Endothelial cell of umbilical vein (primary cell): ENCODE data around the gene KLK2. TPM values are rescaled to one million over a fixed set of nuclear protein-coding genes. Genes with fewer than 3 reads are reported as not detected.

Experiments used
- BruUV-seq: library from RNA; stranded (reverse); fragments of 400-500 nt; replicated peaks from 2 replicates; lab custom pipeline; 2021; lab: Mats Ljungman, UMichigan
- CTCF ChIA-PET: fragments of 300-600, 350-600 bp; sonication (Branson Sonifier 250); formaldehyde crosslinking; loops from one replicate; lab custom pipeline; 2021; ENCODE audit warnings: antibody characterized with exemption, inconsistent platforms; lab: Charles Lee
- POLR2A ChIA-PET: fragments of 300-600, 350-600 bp; sonication (Branson Sonifier 250); formaldehyde crosslinking; loops from one replicate; lab custom pipeline; 2021; ENCODE audit warnings: antibody characterized with exemption, inconsistent platforms; lab: Charles Lee
- DNase-seq: peaks from one replicate; pipeline ENCODE4 v3.0.0-alpha.2; 2011; ENCODE audit warnings: low read depth, low spot score
- FAIRE-seq: peaks from 2 replicates; lab custom pipeline; 2011; peaks lifted over from hg19 to GRCh38; lab: Jason Lieb, UNC
- H2AFZ ChIP-seq: 2 replicates; pipeline ENCODE4 v1.6.0; 2012; ENCODE audit warnings: low read depth, low read length, control low read depth, inconsistent platforms
- H3K27ac ChIP-seq: 2 replicates; pipeline ENCODE4 v1.5.1; 2011; ENCODE audit warnings: low read depth, mild to moderate bottlenecking, control low read depth, low read length, moderate library complexity; ENCODE audit not compliant: insufficient read depth
- H3K27me3 ChIP-seq, 2 experiments: 2 replicates each; pipeline versions ENCODE4 v1.6.0 to v1.6.1; 2011; ENCODE audit warnings: low read length in 2 of 2, mixed read lengths in 1 of 2; ENCODE audit not compliant: control insufficient read depth in 2 of 2, insufficient read depth in 2 of 2
- H3K36me3 ChIP-seq, 2 experiments: 2 replicates in 1 of 2; 3 replicates in 1 of 2; pipeline ENCODE4 v1.5.1; 2011; ENCODE audit warnings: low read length in 2 of 2, mild to moderate bottlenecking in 1 of 2, moderate library complexity in 1 of 2; ENCODE audit not compliant: control insufficient read depth in 2 of 2, insufficient read depth in 2 of 2; ENCODE audit errors: extremely low read depth in 1 of 2
- H3K4me1 ChIP-seq: 3 replicates; pipeline ENCODE4 v1.5.1; 2011; ENCODE audit warnings: mild to moderate bottlenecking, low read length; ENCODE audit not compliant: control insufficient read depth, insufficient read depth; ENCODE audit errors: extremely low read depth
- H3K4me2 ChIP-seq: 2 replicates; pipeline ENCODE4 v1.6.1; 2011; ENCODE audit warnings: low read length, control low read depth, mixed read lengths; ENCODE audit not compliant: insufficient read depth
- H3K4me3 ChIP-seq, 3 experiments: fragments of 200-600 bp in 1 of 3; sonication (generic), shearing (Covaris generic) in 1 of 3; replicated peaks in 1 of 3; 2 replicates each; pipeline ENCODE4 v1.5.1; 2011 to 2016; ENCODE audit warnings: control low read depth in 3 of 3, low read length in 3 of 3, mild to moderate bottlenecking in 2 of 3, inconsistent platforms in 1 of 3, low read depth in 1 of 3, moderate library complexity in 1 of 3; ENCODE audit not compliant: insufficient read depth in 1 of 3
- H3K79me2 ChIP-seq: 2 replicates; pipeline ENCODE4 v1.6.0; 2012; ENCODE audit warnings: low read length, inconsistent platforms; ENCODE audit not compliant: control insufficient read depth, insufficient read depth
- H3K9ac ChIP-seq: replicated peaks from 2 replicates; pipeline ENCODE3; 2011; ENCODE audit warnings: low read length, control low read depth; ENCODE audit not compliant: insufficient read depth; ENCODE audit errors: extremely low read depth
- H3K9me1 ChIP-seq: replicated peaks from 3 replicates; pipeline ENCODE4 v1.6.0; 2011; ENCODE audit warnings: mild to moderate bottlenecking, low read length; ENCODE audit not compliant: control insufficient read depth, insufficient read depth; ENCODE audit errors: extremely low read depth
- H3K9me3 ChIP-seq: replicated peaks from 2 replicates; pipeline ENCODE4 v1.5.1; 2012; ENCODE audit warnings: low read length, inconsistent platforms; ENCODE audit not compliant: control insufficient read depth, insufficient read depth
- H4K20me1 ChIP-seq: replicated peaks from 2 replicates; pipeline ENCODE3; 2011; ENCODE audit warnings: mild to moderate bottlenecking, low read length; ENCODE audit not compliant: control insufficient read depth, insufficient read depth; ENCODE audit errors: extremely low read depth
- EZH2 ChIP-seq: IDR thresholded peaks from 2 replicates; pipeline ENCODE4 v1.6.1; 2012; ENCODE audit warnings: borderline replicate concordance, low read depth, mild to moderate bottlenecking, moderate library complexity, low read length, inconsistent platforms; ENCODE audit not compliant: severe bottlenecking
- FOS ChIP-seq: IDR thresholded peaks from 2 replicates; pipeline ENCODE4 v1.6.1; 2011; ENCODE audit warnings: mild to moderate bottlenecking, low read length, moderate library complexity, borderline replicate concordance; ENCODE audit not compliant: insufficient read depth
- GATA2 ChIP-seq: IDR thresholded peaks from 2 replicates; pipeline ENCODE4 v1.7.0; 2011; ENCODE audit warnings: low read depth, mild to moderate bottlenecking, moderate library complexity, mixed read lengths, low read length; ENCODE audit not compliant: insufficient read length, insufficient read depth
- JUN ChIP-seq: IDR thresholded peaks from 2 replicates; pipeline ENCODE4 v1.6.1; 2011; ENCODE audit warnings: borderline replicate concordance, low read depth; ENCODE audit not compliant: insufficient read length, insufficient read depth
- MYC ChIP-seq: IDR thresholded peaks from one replicate; pipeline ENCODE4 v1.6.1; 2011; ENCODE audit warnings: mild to moderate bottlenecking, low read depth, low read length
- POLR2A ChIP-seq: IDR thresholded peaks from 2 replicates; pipeline ENCODE4 v1.6.1; 2012; ENCODE audit warnings: low read depth, mild to moderate bottlenecking, control low read depth, low read length
- POLR2AphosphoS5 ChIP-seq: IDR thresholded peaks from 2 replicates; pipeline ENCODE4 v1.6.1; 2012; ENCODE audit warnings: low read depth, mild to moderate bottlenecking, control low read depth, low read length, moderate library complexity; ENCODE audit not compliant: insufficient read depth
- dilution Hi-C: fragments of 300-500 bp; cut with MboI; formaldehyde crosslinking; loops from one replicate; pipeline ENCODE4 v1.15.0; 2019; ENCODE audit warnings: low sequenced_read_pairs; ENCODE audit not compliant: extremely low pct_ligation_motif_present
- intact Hi-C: fragments of 100-400 bp; cut with micrococcal nuclease; formaldehyde crosslinking; loops from one replicate; pipeline ENCODE4 v1.10.0; 2022
- polyA plus RNA-seq, 4 experiments: library from polyadenylated mRNA; depleted of rRNA in 3 of 4; stranded (reverse) in 3 of 4; unstranded in 1 of 4; fragments of >200 nt; gene quantifications; 2 replicates each; pipeline versions ENCODE4 v1.2.1 to v1.2.3, GENCODE V29; 2011 to 2012; ENCODE audit warnings: missing spikeins in 1 of 4
- total RNA-seq: library from RNA; stranded (reverse); gene quantifications from 2 replicates; pipeline ENCODE4 v1.2.3, GENCODE V29; 2021
- TF ChIP-seq, protein P1 (sequence below): IDR thresholded peaks from 2 replicates; pipeline ENCODE4 v1.6.1; 2011; ENCODE audit not compliant: insufficient read depth, insufficient read length
- TF ChIP-seq, protein P2 (sequence below), 2 donors: IDR thresholded peaks; 1 replicate in 1 of 2; 2 replicates in 1 of 2; pipeline ENCODE4 v1.5.1; 2011; ENCODE audit warnings: low read length in 2 of 2, mild to moderate bottlenecking in 2 of 2, moderate library complexity in 2 of 2, control low read depth in 1 of 2, inconsistent platforms in 1 of 2, low read depth in 1 of 2; ENCODE audit not compliant: insufficient read depth in 1 of 2; ENCODE audit errors: extremely low read depth in 1 of 2

Gene KLK2
- total and polyA plus RNA-seq, 2 donors (not counting 3 experiments of a cell fraction or from before 2014, with no cell fraction given), result not detected

DNA sequence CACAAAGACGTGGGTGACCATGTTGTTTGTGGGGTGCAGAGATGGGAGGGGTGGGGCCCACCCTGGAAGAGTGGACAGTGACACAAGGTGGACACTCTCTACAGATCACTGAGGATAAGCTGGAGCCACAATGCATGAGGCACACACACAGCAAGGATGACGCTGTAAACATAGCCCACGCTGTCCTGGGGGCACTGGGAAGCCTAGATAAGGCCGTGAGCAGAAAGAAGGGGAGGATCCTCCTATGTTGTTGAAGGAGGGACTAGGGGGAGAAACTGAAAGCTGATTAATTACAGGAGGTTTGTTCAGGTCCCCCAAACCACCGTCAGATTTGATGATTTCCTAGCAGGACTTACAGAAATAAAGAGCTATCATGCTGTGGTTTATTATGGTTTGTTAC, 5.6 kb downstream of the KLK2 start:
- CTCF ChIA-PET, result interaction anchor here (1.0 kb wide), 1 partner anchor 10 kb away, joined by 3 read pairs; no protein-coding TSS in a partner anchor
- TF ChIP-seq GATA2, result no peak
- no peak for TF ChIP-seq FOS
- TF ChIP-seq MYC, result no peak
- TF ChIP-seq JUN, result no peak
- TF ChIP-seq POLR2AphosphoS5, result no peak
- TF ChIP-seq, protein P1, sequence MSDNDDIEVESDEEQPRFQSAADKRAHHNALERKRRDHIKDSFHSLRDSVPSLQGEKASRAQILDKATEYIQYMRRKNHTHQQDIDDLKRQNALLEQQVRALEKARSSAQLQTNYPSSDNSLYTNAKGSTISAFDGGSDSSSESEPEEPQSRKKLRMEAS, result no peak
- TF ChIP-seq POLR2A, result no peak
- TF ChIP-seq, protein P2, sequence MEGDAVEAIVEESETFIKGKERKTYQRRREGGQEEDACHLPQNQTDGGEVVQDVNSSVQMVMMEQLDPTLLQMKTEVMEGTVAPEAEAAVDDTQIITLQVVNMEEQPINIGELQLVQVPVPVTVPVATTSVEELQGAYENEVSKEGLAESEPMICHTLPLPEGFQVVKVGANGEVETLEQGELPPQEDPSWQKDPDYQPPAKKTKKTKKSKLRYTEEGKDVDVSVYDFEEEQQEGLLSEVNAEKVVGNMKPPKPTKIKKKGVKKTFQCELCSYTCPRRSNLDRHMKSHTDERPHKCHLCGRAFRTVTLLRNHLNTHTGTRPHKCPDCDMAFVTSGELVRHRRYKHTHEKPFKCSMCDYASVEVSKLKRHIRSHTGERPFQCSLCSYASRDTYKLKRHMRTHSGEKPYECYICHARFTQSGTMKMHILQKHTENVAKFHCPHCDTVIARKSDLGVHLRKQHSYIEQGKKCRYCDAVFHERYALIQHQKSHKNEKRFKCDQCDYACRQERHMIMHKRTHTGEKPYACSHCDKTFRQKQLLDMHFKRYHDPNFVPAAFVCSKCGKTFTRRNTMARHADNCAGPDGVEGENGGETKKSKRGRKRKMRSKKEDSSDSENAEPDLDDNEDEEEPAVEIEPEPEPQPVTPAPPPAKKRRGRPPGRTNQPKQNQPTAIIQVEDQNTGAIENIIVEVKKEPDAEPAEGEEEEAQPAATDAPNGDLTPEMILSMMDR (IDR thresholded peaks at IDR 0.05; ENCODE audit: extremely low read depth in 1 of 2, insufficient read depth in 1 of 2, low read depth in 1 of 2, low read length in 2 of 2), result no peak
- TF ChIP-seq EZH2, result no peak
- Histone ChIP-seq H4K20me1 (no peaks in the 10 kb centered on the region), H3K9me3 (no peaks in the 10 kb centered on the region), H3K4me2 (no peak overlapping the region), H3K4me1 (no peaks in the 10 kb centered on the region), H2AFZ (no peak overlapping the region), H3K79me2 (no peaks in the 10 kb centered on the region), H3K27ac (no peak overlapping the region), H3K9me1 (no peaks in the 10 kb centered on the region), H3K9ac (no peak overlapping the region), H3K36me3 (no peaks in the 10 kb centered on the region), H3K4me3 (no peak overlapping the region), H3K27me3 (peaks cover 0 to 2% of the 10 kb centered on the region in 2 experiments)
- intact Hi-C loops (no loop called here), dilution Hi-C loops (no loop called here)
- FAIRE-seq (no peak), DNase-seq (no peak)
- POLR2A ChIA-PET, result no interaction called here
- no TSS peak for BruUV-seq
